HG03045 (cell line): ENCODE results near the gene ARHGEF40.
A peak's percentile ranks its signal among the peaks of the same experiment; 100 is the strongest.

Source experiments
- ATAC-seq: cut with Tn5 transposase; IDR thresholded peaks from one replicate; pipeline ENCODE4 v1.9.1; 2021; ENCODE audit warnings: mild to moderate bottlenecking, moderate library complexity; ENCODE audit not compliant: unreplicated experiment

Gene ARHGEF40

GRCh38 chr14:21078726-21079125 is 8.6 kb downstream of the ARHGEF40 start:
- no peak for ATAC-seq

GRCh38 chr14:21081521-21082142 is 11.5 kb downstream of the ARHGEF40 start:
- no peak for ATAC-seq

GRCh38 chr14:21083565-21084325 is 13.6 kb downstream of the ARHGEF40 start:
- no peak for ATAC-seq

GRCh38 chr14:21084396-21084795 is 14.3 kb downstream of the ARHGEF40 start:
- no peak for ATAC-seq

GRCh38 chr14:21084998-21085853 is 15.1 kb downstream of the ARHGEF40 start:
- ATAC-seq: no peak

GRCh38 chr14:21086908-21087293 is 16.8 kb downstream of the ARHGEF40 start:
- ATAC-seq: no peak

GRCh38 chr14:21087294-21088091 is 17.4 kb downstream of the ARHGEF40 start:
- ATAC-seq: no peak

- ATAC-seq: no peak
These were observed 18.6 kb downstream of the ARHGEF40 start for GRCh38 chr14:21088687-21089086.

GRCh38 chr14:21089271-21089670 is 19.2 kb downstream of the ARHGEF40 start:
- ATAC-seq: no peak

GRCh38 chr14:21089877-21090193 is 19.7 kb downstream of the ARHGEF40 start:
- no peak for ATAC-seq

- ATAC-seq: no peak
These were observed 20.3 kb downstream of the ARHGEF40 start for GRCh38 chr14:21090194-21090939.

- ATAC-seq: no peak
These were observed 21.0 kb downstream of the ARHGEF40 start for GRCh38 chr14:21090940-21091663.

GRCh38 chr14:21091821-21092272 is 21.7 kb downstream of the ARHGEF40 start:
- ATAC-seq: no peak

- peak; percentile 77 for ATAC-seq
These were observed 22.3 kb downstream of the ARHGEF40 start for GRCh38 chr14:21092273-21093011.

GRCh38 chr14:21093018-21093417 is 22.9 kb downstream of the ARHGEF40 start:
- ATAC-seq: no peak

- no peak for ATAC-seq
These were observed 23.9 kb downstream of the ARHGEF40 start for GRCh38 chr14:21093769-21094681.

GRCh38 chr14:21095430-21096205 is 25.5 kb downstream of the ARHGEF40 start:
- ATAC-seq: no peak
